ENCODE results near the gene PDE6G. TPM values are rescaled to one million over a fixed set of nuclear protein-coding genes. Genes with fewer than 3 reads are reported as not detected.

The PDE6G gene
- total RNA-seq, 1 experiment from 2014 or later = 0.85 TPM

DNA sequence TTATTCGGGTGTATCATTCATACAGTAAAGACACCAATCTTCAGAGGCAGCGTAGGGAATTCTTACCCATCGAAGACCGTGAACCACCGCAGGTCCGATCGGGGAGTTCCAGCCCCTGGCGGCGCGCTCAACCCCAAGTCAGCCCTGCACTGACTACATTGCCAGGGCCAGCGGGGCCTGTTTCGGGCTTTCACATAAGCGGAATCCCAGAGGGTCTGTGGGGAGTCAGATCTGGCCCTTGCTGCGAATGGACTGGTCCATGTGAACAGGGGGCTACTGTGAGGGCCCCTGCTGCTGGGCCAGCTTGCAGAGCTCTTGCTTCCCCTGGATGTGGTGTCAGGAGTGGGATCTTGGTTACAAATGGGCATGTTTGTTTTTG is 7.6 kb downstream of the PDE6G start:
- no peak for DNase-seq (ENCODE audit: low read depth, low spot score)
- Histone ChIP-seq H3K27me3 (ENCODE audit: control insufficient read depth, insufficient read depth, low read length) (no peaks in the 10 kb centered on the region), H3K27ac (ENCODE audit: low read length) (no peak overlapping the region), H3K4me1 (ENCODE audit: control insufficient read depth, insufficient read depth, low read length) (peaks cover 7% of the 10 kb centered on the region), H3K4me3 (ENCODE audit: low read depth in 2 of 2, low read length in 2 of 2) (no peak overlapping the region), H3K36me3 (ENCODE audit: control insufficient read depth, insufficient read depth, low read length) (no peaks in the 10 kb centered on the region), H3K9me3 (ENCODE audit: control insufficient read depth, insufficient read depth, low read depth, low read length) (no peaks in the 10 kb centered on the region)
- no peak for ATAC-seq
- in situ Hi-C loops (cut with HindIII; ENCODE audit: low pct_unique_long_range_greater_than_20kb, low sequenced_read_pairs) = no loop called here
- TF ChIP-seq TCF7L2 (IDR thresholded peaks at IDR 0.05; ENCODE audit: low read depth, low read length) = no peak
- TF ChIP-seq, protein P1, sequence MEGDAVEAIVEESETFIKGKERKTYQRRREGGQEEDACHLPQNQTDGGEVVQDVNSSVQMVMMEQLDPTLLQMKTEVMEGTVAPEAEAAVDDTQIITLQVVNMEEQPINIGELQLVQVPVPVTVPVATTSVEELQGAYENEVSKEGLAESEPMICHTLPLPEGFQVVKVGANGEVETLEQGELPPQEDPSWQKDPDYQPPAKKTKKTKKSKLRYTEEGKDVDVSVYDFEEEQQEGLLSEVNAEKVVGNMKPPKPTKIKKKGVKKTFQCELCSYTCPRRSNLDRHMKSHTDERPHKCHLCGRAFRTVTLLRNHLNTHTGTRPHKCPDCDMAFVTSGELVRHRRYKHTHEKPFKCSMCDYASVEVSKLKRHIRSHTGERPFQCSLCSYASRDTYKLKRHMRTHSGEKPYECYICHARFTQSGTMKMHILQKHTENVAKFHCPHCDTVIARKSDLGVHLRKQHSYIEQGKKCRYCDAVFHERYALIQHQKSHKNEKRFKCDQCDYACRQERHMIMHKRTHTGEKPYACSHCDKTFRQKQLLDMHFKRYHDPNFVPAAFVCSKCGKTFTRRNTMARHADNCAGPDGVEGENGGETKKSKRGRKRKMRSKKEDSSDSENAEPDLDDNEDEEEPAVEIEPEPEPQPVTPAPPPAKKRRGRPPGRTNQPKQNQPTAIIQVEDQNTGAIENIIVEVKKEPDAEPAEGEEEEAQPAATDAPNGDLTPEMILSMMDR (IDR thresholded peaks at IDR 0.05) = no peak
- TF ChIP-seq SIN3A (IDR thresholded peaks at IDR 0.05; ENCODE audit: borderline replicate concordance, insufficient read depth, low read depth, low read length) = no peak
- no peak for TF ChIP-seq POLR2AphosphoS5 (IDR thresholded peaks at IDR 0.05; ENCODE audit: low read depth, low read length)
- BruUV-seq (replicated peaks) = no TSS peak
- intact Hi-C loops (cut with micrococcal nuclease; ENCODE audit: unreplicated experiment) = no loop called here
- ChIA-PET POLR2A (no interaction called here), CTCF (no interaction called here)

GRCh38 chr17:81648013-81648706 is 8.2 kb downstream of the PDE6G start:
- DNase-seq (ENCODE audit: low read depth, low spot score) (no peak), ATAC-seq (no peak)
- H3K4me1 ChIP-seq (ENCODE audit: control insufficient read depth, insufficient read depth, low read length) = peaks cover 7% of the 10 kb centered on the region
- BruUV-seq (replicated peaks) = no TSS peak
- H3K4me3 ChIP-seq (ENCODE audit: low read depth in 2 of 2, low read length in 2 of 2) = no peak overlapping the region
- no peak overlapping the region for H3K27ac ChIP-seq (ENCODE audit: low read length)
- intact Hi-C loops (cut with micrococcal nuclease; ENCODE audit: unreplicated experiment) (no loop called here), in situ Hi-C loops (cut with HindIII; ENCODE audit: low pct_unique_long_range_greater_than_20kb, low sequenced_read_pairs) (no loop called here)
- POLR2A ChIA-PET = no interaction called here
- H3K36me3 ChIP-seq (ENCODE audit: control insufficient read depth, insufficient read depth, low read length) = no peaks in the 10 kb centered on the region
- H3K27me3 ChIP-seq (ENCODE audit: control insufficient read depth, insufficient read depth, low read length) = no peaks in the 10 kb centered on the region
- no peak for TF ChIP-seq SIN3A (IDR thresholded peaks at IDR 0.05; ENCODE audit: borderline replicate concordance, insufficient read depth, low read depth, low read length)
- TF ChIP-seq, protein P1 (IDR thresholded peaks at IDR 0.05) = no peak
- TF ChIP-seq POLR2AphosphoS5 (IDR thresholded peaks at IDR 0.05; ENCODE audit: low read depth, low read length) = no peak
- TF ChIP-seq TCF7L2 (IDR thresholded peaks at IDR 0.05; ENCODE audit: low read depth, low read length) = no peak
- no peak for TF ChIP-seq REST (IDR thresholded peaks at IDR 0.05; ENCODE audit: insufficient read depth in 1 of 2, low read depth in 2 of 2, low read length in 1 of 2)
- H3K9me3 ChIP-seq (ENCODE audit: control insufficient read depth, insufficient read depth, low read depth, low read length) = no peaks in the 10 kb centered on the region
- CTCF ChIA-PET = no interaction called here
